ENCODE results near the gene GRM2.

GRM2 gene

GRCh38 chr3:51706021-51706485 is 815 bp upstream of the GRM2 start:
- DNase-seq: no peak

- DNase-seq: no peak
Measured at GRCh38 chr3:51708216-51708845, 1.5 kb downstream of the GRM2 start.

- no peak for DNase-seq
Measured at GRCh38 chr3:51709004-51709420, 2.1 kb downstream of the GRM2 start.

- no peak for DNase-seq
Measured at GRCh38 chr3:51709675-51710074, 2.8 kb downstream of the GRM2 start.

DNA sequence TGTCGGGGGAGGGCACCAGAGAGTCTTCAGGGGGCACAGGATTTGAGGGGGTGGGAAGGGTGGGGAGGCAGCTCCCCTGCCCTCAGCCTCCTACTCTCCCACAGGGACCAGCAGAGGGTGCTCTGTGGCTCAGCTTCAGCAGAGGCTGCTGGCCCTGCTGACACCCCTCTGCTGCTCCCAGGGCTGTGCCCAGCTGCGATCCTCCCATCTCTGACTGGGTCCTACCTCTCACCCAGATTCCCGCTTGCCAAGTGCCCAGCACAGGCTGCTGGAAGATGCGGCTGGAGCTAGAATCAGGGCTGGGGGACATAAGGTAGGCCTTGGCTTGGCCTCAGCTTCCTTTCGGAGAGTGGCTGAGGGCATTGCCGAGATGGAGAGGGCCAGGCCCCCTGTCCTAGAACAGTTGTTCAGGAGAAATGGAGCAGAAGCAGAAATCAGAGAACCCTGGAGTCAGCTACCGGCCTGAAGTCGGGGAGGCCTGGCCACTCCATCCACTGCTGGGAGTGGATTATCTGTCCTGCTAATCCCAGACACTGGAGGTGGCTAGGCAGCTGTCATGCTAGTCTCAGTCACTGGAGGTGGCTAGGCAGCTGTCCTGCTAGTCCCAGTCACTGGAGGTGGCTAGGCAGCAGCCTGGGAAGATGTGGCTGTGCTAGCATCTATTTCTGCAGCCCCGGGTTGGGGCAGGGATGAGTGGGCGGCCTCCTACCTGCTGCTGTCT is 3.9 kb downstream of the GRM2 start:
- no peak for DNase-seq

- DNase-seq: no peak
Measured at GRCh38 chr3:51711352-51712037, 4.6 kb downstream of the GRM2 start.

GRCh38 chr3:51712038-51712420 is 5.2 kb downstream of the GRM2 start:
- DNase-seq: no peak

- no peak for DNase-seq
Measured at GRCh38 chr3:51712511-51712931, 5.7 kb downstream of the GRM2 start.

- DNase-seq: no peak
Measured at GRCh38 chr3:51712963-51713362, 6.1 kb downstream of the GRM2 start.

DNA sequence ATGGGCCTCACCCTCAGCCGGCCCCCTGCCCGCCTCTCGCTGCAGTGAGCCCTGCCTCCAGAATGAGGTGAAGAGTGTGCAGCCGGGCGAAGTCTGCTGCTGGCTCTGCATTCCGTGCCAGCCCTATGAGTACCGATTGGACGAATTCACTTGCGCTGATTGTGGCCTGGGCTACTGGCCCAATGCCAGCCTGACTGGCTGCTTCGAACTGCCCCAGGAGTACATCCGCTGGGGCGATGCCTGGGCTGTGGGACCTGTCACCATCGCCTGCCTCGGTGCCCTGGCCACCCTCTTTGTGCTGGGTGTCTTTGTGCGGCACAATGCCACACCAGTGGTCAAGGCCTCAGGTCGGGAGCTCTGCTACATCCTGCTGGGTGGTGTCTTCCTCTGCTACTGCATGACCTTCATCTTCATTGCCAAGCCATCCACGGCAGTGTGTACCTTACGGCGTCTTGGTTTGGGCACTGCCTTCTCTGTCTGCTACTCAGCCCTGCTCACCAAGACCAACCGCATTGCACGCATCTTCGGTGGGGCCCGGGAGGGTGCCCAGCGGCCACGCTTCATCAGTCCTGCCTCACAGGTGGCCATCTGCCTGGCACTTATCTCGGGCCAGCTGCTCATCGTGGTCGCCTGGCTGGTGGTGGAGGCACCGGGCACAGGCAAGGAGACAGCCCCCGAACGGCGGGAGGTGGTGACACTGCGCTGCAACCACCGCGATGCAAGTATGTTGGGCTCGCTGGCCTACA is 8.5 kb downstream of the GRM2 start:
- no peak for DNase-seq

GRCh38 chr3:51715977-51716294 is 9.1 kb downstream of the GRM2 start:
- no peak for DNase-seq

DNA sequence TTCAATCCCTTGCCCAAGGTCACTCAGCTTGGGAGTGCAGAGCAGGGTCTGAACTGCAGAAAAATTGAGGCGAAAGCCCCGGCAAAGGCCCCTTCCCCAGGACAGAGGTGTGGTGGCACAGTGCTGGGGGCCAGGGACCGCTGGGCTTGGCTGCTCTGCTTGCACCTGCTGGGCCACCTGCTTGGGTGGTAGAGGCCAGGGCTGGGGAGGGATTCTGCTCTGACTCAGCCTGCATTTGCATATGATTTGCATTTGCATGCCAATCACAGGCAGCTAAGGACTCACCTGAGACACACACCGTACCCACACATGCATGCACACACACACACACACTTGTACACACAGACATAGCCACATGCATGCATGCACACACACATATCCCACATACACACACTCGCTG is 9.9 kb downstream of the GRM2 start:
- peak; percentile 87 for DNase-seq

DNA sequence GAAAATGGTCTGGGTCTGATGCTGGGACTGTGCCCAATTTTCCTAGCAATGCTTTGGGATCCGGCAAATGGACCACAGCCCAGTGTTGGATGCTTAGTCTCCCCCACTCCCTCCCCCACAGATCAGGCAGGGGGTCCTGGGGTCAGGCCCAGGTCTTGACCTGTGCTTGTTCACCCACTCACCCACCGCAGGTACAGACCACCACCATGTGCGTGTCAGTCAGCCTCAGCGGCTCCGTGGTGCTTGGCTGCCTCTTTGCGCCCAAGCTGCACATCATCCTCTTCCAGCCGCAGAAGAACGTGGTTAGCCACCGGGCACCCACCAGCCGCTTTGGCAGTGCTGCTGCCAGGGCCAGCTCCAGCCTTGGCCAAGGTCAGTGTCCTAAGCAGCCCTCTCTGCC is 10.6 kb downstream of the GRM2 start:
- DNase-seq: no peak

DNA sequence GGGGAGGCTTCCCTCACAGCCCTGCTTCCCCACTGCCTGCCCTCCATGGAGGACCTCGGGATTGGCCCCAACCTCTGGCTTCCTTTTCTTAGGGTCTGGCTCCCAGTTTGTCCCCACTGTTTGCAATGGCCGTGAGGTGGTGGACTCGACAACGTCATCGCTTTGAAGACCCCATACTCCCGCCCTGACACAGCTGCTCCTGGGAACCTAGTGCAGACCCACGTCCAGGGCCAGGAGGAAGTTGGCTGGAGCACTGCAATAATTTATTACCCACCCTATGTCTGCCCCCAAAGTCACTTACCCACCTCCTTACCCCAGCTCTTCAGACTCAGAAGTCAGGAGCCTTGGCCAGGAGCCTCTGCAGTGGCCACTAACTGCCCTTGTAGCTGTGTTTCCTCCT is 11.1 kb downstream of the GRM2 start:
- DNase-seq: no peak

DNA sequence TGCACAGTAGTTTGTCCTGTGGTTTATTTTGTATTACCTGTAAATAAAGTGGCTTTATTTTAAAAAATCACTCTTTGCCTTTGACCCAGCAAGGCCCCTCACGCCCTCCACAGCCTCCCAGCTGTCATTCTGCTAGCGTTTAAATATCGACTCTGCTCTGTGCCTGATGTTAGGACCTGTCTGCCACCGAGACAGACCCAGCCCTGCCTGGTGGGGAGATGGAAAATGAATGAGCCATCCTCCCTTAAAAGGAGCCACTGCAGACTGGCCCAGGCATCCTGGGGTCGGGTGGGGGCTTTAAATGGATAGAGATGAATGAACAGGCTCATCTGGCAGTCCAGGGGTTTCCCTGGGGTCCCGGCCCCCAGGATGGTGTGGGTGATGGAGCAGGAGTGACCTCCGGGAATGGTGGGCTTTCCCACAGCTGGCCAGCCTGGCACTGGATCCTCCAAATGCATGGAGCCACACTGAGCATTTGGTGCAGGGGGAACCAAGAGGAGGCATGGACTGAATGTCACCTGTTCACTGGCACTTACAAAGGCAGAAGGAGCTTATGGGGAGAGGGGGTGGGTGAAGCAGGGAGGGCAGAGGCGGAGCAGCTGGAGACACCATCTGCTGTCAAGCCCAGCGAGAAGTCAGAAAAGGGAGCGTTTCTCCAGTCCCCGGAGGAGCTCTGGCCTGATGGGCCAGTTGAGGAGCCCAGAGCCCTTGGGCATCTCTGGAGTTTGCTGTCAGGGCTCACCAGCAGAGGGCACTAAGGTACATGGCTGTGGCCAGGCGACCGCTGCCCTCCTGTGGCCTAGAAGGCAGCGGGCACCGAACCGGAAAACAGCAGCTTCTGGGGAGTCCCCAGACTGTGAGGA is 11.9 kb downstream of the GRM2 start:
- DNase-seq: peak; percentile 22

GRCh38 chr3:51719410-51720025 is 12.7 kb downstream of the GRM2 start:
- DNase-seq: no peak

DNA sequence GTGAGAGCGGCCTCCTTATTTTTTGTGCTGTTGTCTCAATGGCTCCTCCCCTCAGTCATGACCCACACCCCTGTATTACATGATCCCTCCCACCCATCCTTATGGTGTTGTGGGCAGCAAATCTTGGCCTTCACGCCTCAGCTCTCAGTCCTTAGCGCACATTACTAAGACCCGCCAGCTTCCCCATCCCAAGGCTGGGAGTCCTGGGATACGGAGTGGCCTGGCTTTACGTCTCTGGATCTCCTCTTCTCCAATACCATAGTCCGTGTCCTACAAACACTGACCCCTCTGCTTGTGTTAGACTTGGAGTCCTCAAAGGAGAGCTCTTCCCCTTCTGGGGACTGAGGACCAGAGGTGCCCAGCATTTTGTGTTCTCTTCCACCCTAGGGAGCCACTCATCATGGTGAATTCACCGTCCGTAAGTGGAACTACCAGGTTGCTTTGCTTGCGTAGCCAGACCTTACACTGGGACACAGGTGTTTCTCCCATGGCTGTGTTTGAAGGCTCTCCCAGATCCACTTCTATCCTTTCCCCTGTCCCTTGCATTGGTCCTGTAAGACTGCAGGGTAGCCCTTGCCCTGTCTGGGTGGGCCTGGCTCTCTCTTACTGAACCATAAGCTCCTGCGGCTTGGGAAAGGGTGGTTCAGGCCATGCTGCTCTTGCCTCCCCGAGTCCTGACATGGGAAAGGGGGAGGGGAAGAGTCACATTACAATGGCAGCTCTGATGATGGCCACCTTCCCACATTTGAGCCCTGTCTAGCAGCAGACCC is 13.6 kb downstream of the GRM2 start:
- DNase-seq: no peak

DNA sequence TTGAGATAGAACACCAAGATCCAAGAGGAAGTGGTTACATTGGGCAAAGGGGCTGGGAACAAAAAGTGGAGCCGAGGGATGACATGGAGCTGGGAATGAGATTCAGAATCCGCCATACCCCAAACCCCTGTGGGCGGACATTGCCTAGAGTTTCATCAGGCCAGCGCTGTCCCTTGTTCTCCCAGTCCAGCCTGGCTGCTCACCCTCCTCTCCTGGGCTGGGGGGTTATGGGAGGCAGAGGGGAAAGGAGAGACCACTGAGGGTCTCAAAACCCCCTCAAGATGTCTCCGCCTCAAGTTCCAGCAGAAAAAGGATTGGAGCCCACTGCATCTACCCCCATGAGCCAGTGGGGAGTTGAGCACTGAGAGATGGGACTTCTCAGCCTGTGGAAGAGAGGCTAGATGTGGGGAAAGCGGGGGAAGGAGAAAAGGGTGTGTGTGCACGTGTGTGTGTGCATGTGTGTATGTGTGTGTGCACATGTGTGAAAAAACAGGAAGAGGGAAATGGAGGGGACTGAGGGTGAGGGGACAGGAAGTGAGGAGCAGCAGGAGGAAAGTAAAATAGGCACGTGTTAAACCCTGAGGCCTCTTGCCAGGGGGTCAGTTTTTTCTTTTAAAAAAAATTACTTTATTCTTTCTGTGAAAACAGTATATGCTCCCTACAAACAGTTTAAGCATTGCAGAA is 14.3 kb downstream of the GRM2 start:
- no peak for DNase-seq

- no peak for DNase-seq
Measured at GRCh38 chr3:51722362-51722761, 15.5 kb downstream of the GRM2 start.

- no peak for DNase-seq
Measured at GRCh38 chr3:51727500-51727899, 20.6 kb downstream of the GRM2 start.
